Activated naive CD8-positive, alpha-beta T cell treated with anti-CD3 and anti-CD28 coated beads, Interleukin-2, amount 10 ng/mL, durations not matched to agents 7 days and 5 days (primary cell): ENCODE data around the gene RND1. TPM values are rescaled to one million over a fixed set of nuclear protein-coding genes. Genes with fewer than 3 reads are reported as not detected.
"Not testable (repeated sequence)": the region's sequence is repeated elsewhere in the genome, so short reads cannot be mapped to it uniquely, and the experiment has no call there.

Source experiments
- ATAC-seq: fragments of 150-1000 bp; cut with Tn5 transposase; one replicate; pipeline ENCODE4 v1.10.0; 2021; ENCODE audit warnings: low read depth, moderate library complexity
- POLR2A ChIA-PET: fragments of 350-600 bp; sonication (Branson Sonifier 250); formaldehyde crosslinking; loops from one replicate; lab custom pipeline; 2021; ENCODE audit warnings: antibody characterized with exemption; lab: Charles Lee
- DNase-seq: peaks from one replicate; pipeline ENCODE4 v3.0.0; 2021
- H3K27ac Mint-ChIP-seq: one replicate; pipeline ENCODE4 v1.8.0; 2022; ENCODE audit warnings: mild to moderate bottlenecking, mixed read lengths
- H3K27me3 Mint-ChIP-seq: one replicate; pipeline ENCODE4 v1.8.0; 2022; ENCODE audit warnings: mild to moderate bottlenecking, moderate library complexity, mixed read lengths
- H3K36me3 Mint-ChIP-seq: one replicate; pipeline ENCODE4 v1.8.0; 2021; ENCODE audit warnings: mild to moderate bottlenecking, mixed read lengths
- H3K4me1 Mint-ChIP-seq: one replicate; pipeline ENCODE4 v1.8.0; 2021; ENCODE audit warnings: mixed read lengths
- H3K4me3 Mint-ChIP-seq: one replicate; pipeline ENCODE4 v1.8.0; 2022; ENCODE audit warnings: mild to moderate bottlenecking, moderate library complexity, mixed read lengths
- H3K9me3 Mint-ChIP-seq: one replicate; pipeline ENCODE4 v1.8.0; 2021; ENCODE audit warnings: mixed read lengths
- total RNA-seq, 2 experiments: library from RNA; stranded (reverse); gene quantifications; one replicate each; pipeline ENCODE4 v1.2.3, GENCODE V29; 2021

RND1 gene
- total RNA-seq = 1 to 10 TPM; 3.8 to 4.9 TPM

GRCh38 chr12:48865281-48866051, at the start of gene RND1:
RND1 (minus strand) TSS chr12:48865870; CDS start chr12:48865767, 103 bp downstream.
- H3K4me1 Mint-ChIP-seq = peaks cover 20% of the 10 kb centered on the region
- H3K4me3 Mint-ChIP-seq = peak within 1 kb of the TSS; percentile 86
- H3K27ac Mint-ChIP-seq = peak within 1 kb of the TSS; percentile 84
- peaks cover 7% of the 10 kb centered on the region for H3K36me3 Mint-ChIP-seq
- peaks cover 21% of the 10 kb centered on the region for H3K27me3 Mint-ChIP-seq
- ATAC-seq (peak; percentile 95), DNase-seq (peak; percentile 76)
- H3K9me3 Mint-ChIP-seq = no peaks in the 10 kb centered on the region
- POLR2A ChIA-PET = interaction anchor here (0.6 to 2.4 kb wide), 13 partner anchors 8 to 192 kb away, joined by 3 to 25 read pairs (median 3); partner anchors contain the start of genes ARF3 and DDX23

GRCh38 chr12:48910196-48910595, 44.5 kb upstream of the RND1 start:
- Mint-ChIP-seq H3K36me3 (no peaks in the 10 kb centered on the region), H3K27ac (no peak overlapping the region), H3K4me1 (no peaks in the 10 kb centered on the region), H3K27me3 (peaks cover 2% of the 10 kb centered on the region), H3K4me3 (no peak overlapping the region), H3K9me3 (no peaks in the 10 kb centered on the region)
- POLR2A ChIA-PET = no interaction called here
- DNase-seq (no peak), ATAC-seq (no peak)

- ATAC-seq, H3K4me1 Mint-ChIP-seq, H3K9me3 Mint-ChIP-seq, H3K36me3 Mint-ChIP-seq, DNase-seq, H3K27ac Mint-ChIP-seq, POLR2A ChIA-PET, H3K27me3 Mint-ChIP-seq, H3K4me3 Mint-ChIP-seq: not testable (repeated sequence)
These were observed 44.0 kb upstream of the RND1 start for GRCh38 chr12:48909698-48910097.

- ATAC-seq (no peak), DNase-seq (no peak)
- peaks cover 5% of the 10 kb centered on the region for H3K27me3 Mint-ChIP-seq
- H3K4me3 Mint-ChIP-seq = no peak overlapping the region
- no peaks in the 10 kb centered on the region for H3K9me3 Mint-ChIP-seq
- no peak overlapping the region for H3K27ac Mint-ChIP-seq
- no peaks in the 10 kb centered on the region for H3K36me3 Mint-ChIP-seq
- POLR2A ChIA-PET = interaction anchor here (0.6 kb wide), 1 partner anchor 51 kb away, joined by 4 read pairs; no protein-coding TSS in a partner anchor
- H3K4me1 Mint-ChIP-seq = peaks cover 11% of the 10 kb centered on the region
These were observed 41.6 kb upstream of the RND1 start for GRCh38 chr12:48907245-48907644.

GRCh38 chr12:48903982-48904411, 38.3 kb upstream of the RND1 start:
- Mint-ChIP-seq H3K27me3 (peaks cover 5% of the 10 kb centered on the region), H3K9me3 (no peaks in the 10 kb centered on the region), H3K27ac (no peak overlapping the region), H3K4me1 (peaks cover 13% of the 10 kb centered on the region), H3K36me3 (no peaks in the 10 kb centered on the region), H3K4me3 (peak overlapping the region; percentile 73)
- DNase-seq (peak; percentile 73), ATAC-seq (peak; percentile 95)
- POLR2A ChIA-PET = interaction anchor here (1.5 to 2.3 kb wide), 3 partner anchors 20 to 39 kb away, joined by 3 to 5 read pairs (median 3); partner anchors contain the start of genes FKBP11 and RND1

GRCh38 chr12:48903363-48903981, 37.8 kb upstream of the RND1 start:
- Mint-ChIP-seq H3K4me1 (peaks cover 13% of the 10 kb centered on the region), H3K9me3 (no peaks in the 10 kb centered on the region), H3K36me3 (no peaks in the 10 kb centered on the region), H3K4me3 (peak overlapping the region; percentile 73), H3K27ac (peak overlapping the region; percentile 67), H3K27me3 (peaks cover 7% of the 10 kb centered on the region)
- POLR2A ChIA-PET = interaction anchor here (1.6 to 2.3 kb wide), 2 partner anchors 21 to 22 kb away, joined by 3 to 5 read pairs; partner anchors contain the start of gene FKBP11
- DNase-seq (no peak), ATAC-seq (no peak)

GRCh38 chr12:48901278-48901677, 35.6 kb upstream of the RND1 start:
- no peak overlapping the region for H3K27ac Mint-ChIP-seq
- ATAC-seq (no peak), DNase-seq (no peak)
- H3K4me3 Mint-ChIP-seq = no peak overlapping the region
- peaks cover 13% of the 10 kb centered on the region for H3K4me1 Mint-ChIP-seq
- no peaks in the 10 kb centered on the region for H3K9me3 Mint-ChIP-seq
- POLR2A ChIA-PET = interaction anchor here (0.6 kb wide), 1 partner anchor 87 kb away, joined by 3 read pairs; no protein-coding TSS in a partner anchor
- peaks cover 12% of the 10 kb centered on the region for H3K27me3 Mint-ChIP-seq
- H3K36me3 Mint-ChIP-seq = no peaks in the 10 kb centered on the region

GRCh38 chr12:48899651-48900050, 34.0 kb upstream of the RND1 start:
- H3K9me3 Mint-ChIP-seq = no peaks in the 10 kb centered on the region
- peaks cover 13% of the 10 kb centered on the region for H3K4me1 Mint-ChIP-seq
- DNase-seq = no peak
- H3K36me3 Mint-ChIP-seq = no peaks in the 10 kb centered on the region
- no peak overlapping the region for H3K4me3 Mint-ChIP-seq
- ATAC-seq = no peak
- POLR2A ChIA-PET = interaction anchor here (0.5 to 0.9 kb wide), 2 partner anchors 47 to 67 kb away, joined by 3 to 4 read pairs; partner anchors contain the start of gene DDX23
- peaks cover 16% of the 10 kb centered on the region for H3K27me3 Mint-ChIP-seq
- H3K27ac Mint-ChIP-seq = no peak overlapping the region

GRCh38 chr12:48894271-48894670, 28.6 kb upstream of the RND1 start:
- DNase-seq = no peak
- no peaks in the 10 kb centered on the region for H3K36me3 Mint-ChIP-seq
- no peak overlapping the region for H3K4me3 Mint-ChIP-seq
- peaks cover 7% of the 10 kb centered on the region for H3K4me1 Mint-ChIP-seq
- ATAC-seq = no peak
- POLR2A ChIA-PET = no interaction called here
- H3K9me3 Mint-ChIP-seq = no peaks in the 10 kb centered on the region
- H3K27ac Mint-ChIP-seq = no peak overlapping the region
- H3K27me3 Mint-ChIP-seq = peaks cover 35% of the 10 kb centered on the region

GRCh38 chr12:48890657-48891418, 25.2 kb upstream of the RND1 start:
- H3K9me3 Mint-ChIP-seq = no peaks in the 10 kb centered on the region
- peak overlapping the region; percentile 37 for H3K4me3 Mint-ChIP-seq
- peak; percentile 99 for ATAC-seq
- POLR2A ChIA-PET = interaction anchor here (0.7 to 2.2 kb wide), 4 partner anchors 26 to 81 kb away, joined by 3 to 22 read pairs (median 4); partner anchors contain the start of genes DDX23 and WNT10B
- H3K27me3 Mint-ChIP-seq = peaks cover 25% of the 10 kb centered on the region
- H3K4me1 Mint-ChIP-seq = peaks cover 8% of the 10 kb centered on the region
- H3K36me3 Mint-ChIP-seq = no peaks in the 10 kb centered on the region
- peak overlapping the region; percentile 15 for H3K27ac Mint-ChIP-seq
- DNase-seq = peak; percentile 86

GRCh38 chr12:48889679-48890078, 24.0 kb upstream of the RND1 start:
- Mint-ChIP-seq H3K27me3 (peaks cover 23% of the 10 kb centered on the region), H3K36me3 (no peaks in the 10 kb centered on the region), H3K27ac (no peak overlapping the region), H3K4me1 (peaks cover 8% of the 10 kb centered on the region), H3K9me3 (no peaks in the 10 kb centered on the region), H3K4me3 (no peak overlapping the region)
- no peak for ATAC-seq
- POLR2A ChIA-PET = interaction anchor here (1.3 to 2.2 kb wide), 3 partner anchors 9 to 37 kb away, joined by 3 to 22 read pairs (median 3); partner anchors contain the start of gene DDX23
- DNase-seq = no peak

GRCh38 chr12:48883305-48884161, 17.9 kb upstream of the RND1 start:
- H3K4me1 Mint-ChIP-seq = peaks cover 9% of the 10 kb centered on the region
- ATAC-seq = no peak
- no peak overlapping the region for H3K4me3 Mint-ChIP-seq
- no peaks in the 10 kb centered on the region for H3K36me3 Mint-ChIP-seq
- no peak for DNase-seq
- peaks cover 42% of the 10 kb centered on the region for H3K27me3 Mint-ChIP-seq
- H3K27ac Mint-ChIP-seq = no peak overlapping the region
- no peaks in the 10 kb centered on the region for H3K9me3 Mint-ChIP-seq
- POLR2A ChIA-PET = interaction anchor here (1.7 kb wide), 1 partner anchor 32 kb away, joined by 5 read pairs; the partner anchor contains the start of gene DDX23
